K562 (cell line): Measurements from ENCODE around the gene DSE. TPM values are rescaled to one million over a fixed set of nuclear protein-coding genes. Genes with fewer than 3 reads are reported as not detected.

Experiments
- ATAC-seq: fragments of 200-7000 bp; cut with Tn5 transposase; 3 replicates; pipeline ENCODE4 v1.9.1; 2020; ENCODE audit warnings: moderate library complexity
- BruUV-seq: library from RNA; stranded (reverse); fragments of 400-500 nt; replicated peaks from 2 replicates; lab custom pipeline; 2021; lab: Mats Ljungman, UMichigan
- CTCF ChIA-PET: fragments of 300-600 bp; formaldehyde crosslinking; extraction: SDS; loops from one replicate; lab custom pipeline; 2021; ENCODE audit warnings: low intra/inter-chr PET ratio; lab: Yijun Ruan, JAX
- POLR2A ChIA-PET: fragments of 300-600, 350-650 bp; sonication (Branson Sonifier 250); formaldehyde crosslinking; extraction: SDS; loops from one replicate; lab custom pipeline; 2021; ENCODE audit warnings: antibody characterized with exemption, inconsistent platforms; lab: Yijun Ruan, JAX
- DNase-seq, 4 experiments: peaks; one replicate each; pipeline versions ENCODE4 v3.0.0 to v3.0.0-alpha.2; 2011 to 2018; ENCODE audit warnings: low spot score in 3 of 4, mixed read lengths in 3 of 4; ENCODE audit errors: extremely low read depth in 1 of 4
- FAIRE-seq: peaks from 2 replicates; lab custom pipeline; 2011; peaks lifted over from hg19 to GRCh38; lab: Jason Lieb, UNC
- H2AFZ ChIP-seq: 2 replicates; pipeline ENCODE4 v1.6.0; 2011; ENCODE audit warnings: low read depth, low read length, control low read depth, inconsistent platforms
- H3K27ac ChIP-seq: fragments of 200-600 bp; 3 replicates; pipeline ENCODE4 v1.8.0; 2011; ENCODE audit warnings: low read depth, mild to moderate bottlenecking, control low read depth, inconsistent platforms, low read length, moderate library complexity, mixed read lengths; ENCODE audit errors: extremely low read depth
- H3K27me3 ChIP-seq, 2 experiments: fragments of 300-600 bp in 1 of 2; 2 replicates in 1 of 2; 3 replicates in 1 of 2; pipeline versions ENCODE4 v1.6.0 to v1.8.0; 2011; ENCODE audit warnings: inconsistent platforms in 2 of 2, low read length in 2 of 2, mild to moderate bottlenecking in 1 of 2, mixed read lengths in 1 of 2, moderate library complexity in 1 of 2; ENCODE audit not compliant: control insufficient read depth in 2 of 2, insufficient read depth in 2 of 2
- H3K36me3 ChIP-seq: fragments of 300-600 bp; 3 replicates; pipeline ENCODE4 v1.8.0; 2011; ENCODE audit warnings: mild to moderate bottlenecking, low read length, inconsistent platforms; ENCODE audit not compliant: control insufficient read depth, insufficient read depth
- H3K4me1 ChIP-seq, 2 experiments: fragments of 200-600 bp in 1 of 2; replicated peaks in 1 of 2; 2 replicates in 1 of 2; 3 replicates in 1 of 2; pipeline versions ENCODE4 v1.5.1 to v1.8.0; 2011; ENCODE audit warnings: inconsistent platforms in 2 of 2, low read length in 2 of 2, mild to moderate bottlenecking in 1 of 2, mixed read lengths in 1 of 2, moderate library complexity in 1 of 2; ENCODE audit not compliant: control insufficient read depth in 2 of 2, insufficient read depth in 2 of 2
- H3K4me2 ChIP-seq: 2 replicates; pipeline ENCODE4 v1.6.1; 2011; ENCODE audit warnings: low read length, control low read depth, inconsistent platforms, mixed read lengths; ENCODE audit not compliant: insufficient read depth
- H3K4me3 ChIP-seq: fragments of 200-600 bp; sonication (generic), shearing (Covaris generic); 2 replicates; pipeline ENCODE4 v1.5.1; 2016; ENCODE audit warnings: control low read depth, inconsistent platforms
- H3K79me2 ChIP-seq: fragments of 200-600 bp; 3 replicates; pipeline ENCODE4 v1.8.0; 2011; ENCODE audit warnings: low read length, inconsistent platforms; ENCODE audit not compliant: control insufficient read depth, insufficient read depth
- H3K9ac ChIP-seq, 2 experiments: 2 replicates each; pipeline versions ENCODE4 v1.6.0 to v1.6.1; 2011; ENCODE audit warnings: low read depth in 2 of 2, low read length in 2 of 2, control low read depth in 1 of 2, inconsistent platforms in 1 of 2, mild to moderate bottlenecking in 1 of 2, mixed read lengths in 1 of 2; ENCODE audit not compliant: insufficient read depth in 1 of 2
- H3K9me1 ChIP-seq: one replicate; pipeline ENCODE4 v1.6.0; 2011; ENCODE audit warnings: inconsistent platforms, mild to moderate bottlenecking, low read length, moderate library complexity; ENCODE audit not compliant: control insufficient read depth, insufficient read depth
- H3K9me3 ChIP-seq: replicated peaks from 2 replicates; pipeline ENCODE4 v1.5.1; 2011; ENCODE audit warnings: low read depth, low read length, inconsistent platforms; ENCODE audit not compliant: control insufficient read depth, insufficient read depth
- H4K20me1 ChIP-seq: replicated peaks from 2 replicates; pipeline ENCODE4 v1.6.1; 2011; ENCODE audit warnings: low read length, inconsistent platforms, mixed read lengths; ENCODE audit not compliant: control insufficient read depth, insufficient read depth
- ATF7 ChIP-seq: fragments of 450-650 bp; IDR thresholded peaks from 2 replicates; pipeline ENCODE4 v1.7.1; 2014; ENCODE audit warnings: mild to moderate bottlenecking, moderate library complexity
- EP400 ChIP-seq: fragments of 450-650 bp; IDR thresholded peaks from 2 replicates; pipeline ENCODE4 v1.6.1; 2017; ENCODE audit warnings: antibody characterized with exemption, mild to moderate bottlenecking, moderate library complexity
- HMG20A ChIP-seq: fragments of 450-650 bp; formaldehyde crosslinking; conservative IDR thresholded peaks from 2 replicates; pipeline ENCODE4 v1.4.0; 2020; ENCODE audit warnings: mild to moderate bottlenecking, mixed read lengths
- HSF4 ChIP-seq: fragments of 250-450 bp; sonication (Bioruptor Pico); IDR thresholded peaks from 2 replicates; pipeline ENCODE4 v2.1.2; 2022; ENCODE audit warnings: mild to moderate bottlenecking, moderate library complexity, borderline replicate concordance
- KLF16 ChIP-seq: IDR thresholded peaks from 2 replicates; pipeline ENCODE4 v1.6.1; 2016; ENCODE audit warnings: antibody characterized with exemption
- MYC ChIP-seq, 2 experiments: fragments of 250-450 bp in 1 of 2; sonication (Bioruptor Pico) in 1 of 2; IDR thresholded peaks; 2 replicates each; pipeline versions ENCODE4 v1.5.1 to v1.6.1; 2012 to 2021; ENCODE audit warnings: low read depth in 2 of 2, borderline replicate concordance in 1 of 2, improper control_type of control experiment in 1 of 2, low read length in 1 of 2, mild to moderate bottlenecking in 1 of 2, moderate library complexity in 1 of 2
- SIX5 ChIP-seq, 2 experiments: IDR thresholded peaks; 2 replicates each; pipeline ENCODE4 v1.6.1; 2011; ENCODE audit warnings: low read length in 2 of 2, borderline replicate concordance in 1 of 2, low read depth in 1 of 2, mild to moderate bottlenecking in 1 of 2, moderate library complexity in 1 of 2; ENCODE audit not compliant: insufficient read depth in 1 of 2
- SMARCE1 ChIP-seq: fragments of 450-650 bp; IDR thresholded peaks from 2 replicates; pipeline ENCODE4 v1.7.1; 2016; ENCODE audit warnings: mild to moderate bottlenecking
- TAL1 ChIP-seq: fragments of 450-650 bp; IDR thresholded peaks from 2 replicates; pipeline ENCODE4 v1.6.1; 2016; ENCODE audit warnings: mild to moderate bottlenecking
- ZNF3 ChIP-seq: fragments of 250-450 bp; sonication (Bioruptor Pico); IDR thresholded peaks from 2 replicates; pipeline ENCODE4 v1.5.0; 2021; ENCODE audit warnings: mild to moderate bottlenecking, moderate library complexity
- ZNF407 ChIP-seq: fragments of 450-650 bp; IDR thresholded peaks from 2 replicates; pipeline ENCODE4 v1.6.1; 2016; ENCODE audit warnings: low read depth
- WGBS: fragments of 100-300 bp; shearing (Covaris generic); methylation state at CpG from one replicate; pipeline ENCODE4 v1.1.6; 2016; ENCODE audit warnings: low coverage, mixed read lengths; ENCODE audit not compliant: insufficient coverage; ENCODE audit errors: missing lambda C conversion rate; 5-methylcytosine and 5-hydroxymethylcytosine counted together
- in situ Hi-C: fragments of 300-500 bp; cut with MboI; formaldehyde crosslinking; loops from 4 replicates; pipeline ENCODE4 v1.15.0; 2018; ENCODE audit warnings: inconsistent platforms, mixed read lengths
- intact Hi-C: fragments of 100-400 bp; cut with micrococcal nuclease; formaldehyde crosslinking; loops from 2 replicates; pipeline ENCODE4 v1.14.2; 2022
- polyA plus RNA-seq, 8 experiments: library from polyadenylated mRNA; depleted of rRNA in 4 of 8; stranded (reverse) in 5 of 8; unstranded in 3 of 8; fragments of >200 nt; fragmentation: Nextera tagmentation in 2 of 8; fragmentation: Illumina TruSeq in 1 of 8; extraction: Ambion mirVana in 2 of 8; extraction: Trizol in 1 of 8; gene quantifications; 2 replicates each; pipeline versions ENCODE4 v1.2.1 to v1.2.3, GENCODE V29; 2011 to 2014; ENCODE audit warnings: inconsistent platforms in 1 of 8, missing spikeins in 1 of 8
- total RNA-seq, 7 experiments: library from RNA; depleted of rRNA in 6 of 7; stranded (reverse); fragments of >200 nt in 6 of 7; fragmentation: Illumina TruSeq in 2 of 7; extraction: Trizol in 2 of 7; gene quantifications; 2 replicates each; pipeline versions ENCODE4 v1.2.1 to v1.2.3, GENCODE V29; 2011 to 2021; ENCODE audit warnings: low replicate concordance in 1 of 7

DSE gene
- total and polyA plus RNA-seq, 9 of the 15 experiments (the other 6 are each of a cell fraction or from before 2014, with no cell fraction given) = 0.49 to 1.7 (median 0.79) TPM

- TF ChIP-seq SIX5 (IDR thresholded peaks at IDR 0.05; ENCODE audit: borderline replicate concordance in 1 of 2, insufficient read depth in 1 of 2, low read depth in 1 of 2, low read length in 2 of 2) = no peak
Measured at GRCh38 chr6:116386581-116387299, 16.0 kb downstream of the DSE start (continued).

- in situ Hi-C loops = no loop called here
- intact Hi-C loops = no loop called here
- FAIRE-seq = no peak
- no peak overlapping the region for H3K4me2 ChIP-seq
- BruUV-seq = no TSS peak
- no peaks in the 10 kb centered on the region for H3K9me3 ChIP-seq
- H3K27ac ChIP-seq = no peak overlapping the region
- no peak overlapping the region for H3K4me3 ChIP-seq
- ChIA-PET CTCF (interaction anchor here (0.7 kb wide), 1 partner anchor 321 kb away, joined by 3 read pairs; no protein-coding TSS in a partner anchor), POLR2A (no interaction called here)
- H3K79me2 ChIP-seq = no peaks in the 10 kb centered on the region
- no peak for ATAC-seq
- H3K9ac ChIP-seq = no peak overlapping the region
- DNase-seq = no peak
- WGBS = 3% methylated on average over 3 of the region's 3 CpGs
- H3K27me3 ChIP-seq = peaks cover 4% of the 10 kb centered on the region in 2 experiments; a peak in 3 of 5 replicates
- H4K20me1 ChIP-seq = no peaks in the 10 kb centered on the region
- H3K36me3 ChIP-seq = no peaks in the 10 kb centered on the region
- no peaks in the 10 kb centered on the region for H3K9me1 ChIP-seq
- H2AFZ ChIP-seq = no peak overlapping the region
- H3K4me1 ChIP-seq = no peaks in the 10 kb centered on the region; a peak in 1 of 5 replicates
- no peak for TF ChIP-seq SMARCE1
- TF ChIP-seq HMG20A (CRISPR knock-in tag) = no peak
- TF ChIP-seq HSF4 (CRISPR knock-in tag) = no peak
- no peak for TF ChIP-seq ZNF3
- no peak for TF ChIP-seq ATF7
- TF ChIP-seq EP400 = no peak
- TF ChIP-seq TAL1 = no peak
- no peak for TF ChIP-seq MYC (IDR thresholded peaks at IDR 0.05; ENCODE audit: low read depth, low read length)
- TF ChIP-seq MYC (CRISPR knock-in tag; IDR thresholded peaks at IDR 0.05; ENCODE audit: borderline replicate concordance, low read depth) = no peak
- TF ChIP-seq ZNF407 = no peak
- no peak for TF ChIP-seq KLF16
Measured at GRCh38 chr6:116387374-116387773, 16.6 kb downstream of the DSE start.
